KMS-11 (cell line): ENCODE results near the gene BRI3BP.
"Not testable (repeated sequence)": the region's sequence is repeated elsewhere in the genome, so short reads cannot be mapped to it uniquely, and the experiment has no call there.

Source experiments
- H2AFZ ChIP-seq: fragments of 200-600 bp; sonication (generic); 2 replicates; pipeline ENCODE4 v1.6.1; 2016; ENCODE audit warnings: antibody characterized with exemption, mixed run types, low read depth
- H3K27ac ChIP-seq: fragments of 200-600 bp; sonication (generic); 2 replicates; pipeline ENCODE4 v1.6.1; 2016; ENCODE audit warnings: mild to moderate bottlenecking, mixed run types
- H3K27me3 ChIP-seq: fragments of 200-600 bp; sonication (generic); 2 replicates; pipeline ENCODE4 v1.6.1; 2017; ENCODE audit warnings: mild to moderate bottlenecking, low read depth, mixed run types, moderate library complexity; ENCODE audit not compliant: insufficient read depth
- H3K36me3 ChIP-seq: fragments of 200-600 bp; sonication (generic); 2 replicates; pipeline ENCODE4 v1.6.1; 2017; ENCODE audit warnings: mild to moderate bottlenecking, mixed run types; ENCODE audit not compliant: insufficient read depth
- H3K4me1 ChIP-seq: fragments of 200-600 bp; sonication (generic); 2 replicates; pipeline ENCODE4 v1.6.1; 2016; ENCODE audit warnings: mild to moderate bottlenecking, low read depth, mixed run types; ENCODE audit not compliant: poor library complexity, severe bottlenecking
- H3K4me2 ChIP-seq: fragments of 200-600 bp; sonication (generic); 2 replicates; pipeline ENCODE4 v1.7.0; 2016; ENCODE audit warnings: mild to moderate bottlenecking, mixed run types
- H3K4me3 ChIP-seq: fragments of 200-600 bp; sonication (generic); IDR thresholded peaks from 2 replicates; pipeline ENCODE4 v1.6.1; 2017; ENCODE audit warnings: low read depth, low read length, mixed read lengths; ENCODE audit not compliant: insufficient read depth
- H3K79me2 ChIP-seq: fragments of 200-600 bp; sonication (generic); 2 replicates; pipeline ENCODE4 v1.6.1; 2016; ENCODE audit warnings: low read depth, mixed run types; ENCODE audit not compliant: insufficient read depth
- H3K9ac ChIP-seq: fragments of 200-600 bp; sonication (generic); 2 replicates; pipeline ENCODE4 v1.6.1; 2016; ENCODE audit warnings: mild to moderate bottlenecking, mixed run types
- H4K20me1 ChIP-seq: fragments of 200-600 bp; sonication (generic); 2 replicates; pipeline ENCODE4 v1.6.1; 2016; ENCODE audit warnings: mild to moderate bottlenecking, mixed run types; ENCODE audit not compliant: insufficient read depth
- TF ChIP-seq, protein P1 (sequence below): fragments of 200-600 bp; sonication (generic); conservative IDR thresholded peaks from 2 replicates; pipeline ENCODE4 v1.6.1; 2017; ENCODE audit warnings: low read depth, mild to moderate bottlenecking, antibody characterized with exemption, low read length, moderate library complexity, mixed read lengths

The BRI3BP gene

DNA sequence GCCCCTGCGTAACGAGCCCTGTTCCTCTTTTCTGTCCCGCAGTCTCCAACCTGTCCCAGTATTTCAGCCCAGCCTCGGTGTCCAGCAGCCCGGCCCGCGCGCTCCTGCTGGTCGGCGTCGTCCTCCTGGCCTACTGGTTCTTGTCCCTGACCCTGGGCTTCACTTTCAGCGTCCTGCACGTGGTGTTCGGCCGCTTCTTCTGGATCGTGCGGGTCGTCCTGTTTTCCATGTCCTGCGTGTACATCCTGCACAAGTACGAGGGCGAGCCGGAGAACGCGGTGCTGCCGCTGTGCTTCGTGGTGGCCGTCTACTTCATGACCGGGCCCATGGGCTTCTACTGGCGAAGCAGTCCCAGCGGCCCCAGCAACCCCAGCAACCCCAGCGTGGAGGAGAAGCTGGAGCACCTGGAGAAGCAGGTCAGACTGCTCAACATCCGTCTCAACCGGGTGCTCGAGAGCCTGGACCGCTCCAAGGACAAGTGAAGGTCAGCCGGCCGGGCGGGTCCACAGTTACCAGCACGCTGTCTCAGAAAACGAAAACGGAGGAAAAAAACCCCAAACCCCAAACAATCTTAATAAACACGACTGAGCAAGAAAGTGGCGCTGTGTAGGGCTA lies 31.6 kb downstream of the BRI3BP start:
- H4K20me1 ChIP-seq = no peaks in the 10 kb centered on the region
- TF ChIP-seq, protein P1, sequence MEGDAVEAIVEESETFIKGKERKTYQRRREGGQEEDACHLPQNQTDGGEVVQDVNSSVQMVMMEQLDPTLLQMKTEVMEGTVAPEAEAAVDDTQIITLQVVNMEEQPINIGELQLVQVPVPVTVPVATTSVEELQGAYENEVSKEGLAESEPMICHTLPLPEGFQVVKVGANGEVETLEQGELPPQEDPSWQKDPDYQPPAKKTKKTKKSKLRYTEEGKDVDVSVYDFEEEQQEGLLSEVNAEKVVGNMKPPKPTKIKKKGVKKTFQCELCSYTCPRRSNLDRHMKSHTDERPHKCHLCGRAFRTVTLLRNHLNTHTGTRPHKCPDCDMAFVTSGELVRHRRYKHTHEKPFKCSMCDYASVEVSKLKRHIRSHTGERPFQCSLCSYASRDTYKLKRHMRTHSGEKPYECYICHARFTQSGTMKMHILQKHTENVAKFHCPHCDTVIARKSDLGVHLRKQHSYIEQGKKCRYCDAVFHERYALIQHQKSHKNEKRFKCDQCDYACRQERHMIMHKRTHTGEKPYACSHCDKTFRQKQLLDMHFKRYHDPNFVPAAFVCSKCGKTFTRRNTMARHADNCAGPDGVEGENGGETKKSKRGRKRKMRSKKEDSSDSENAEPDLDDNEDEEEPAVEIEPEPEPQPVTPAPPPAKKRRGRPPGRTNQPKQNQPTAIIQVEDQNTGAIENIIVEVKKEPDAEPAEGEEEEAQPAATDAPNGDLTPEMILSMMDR = no peak
- H3K4me2 ChIP-seq = no peak overlapping the region
- H3K36me3 ChIP-seq = no peaks in the 10 kb centered on the region
- H3K27ac ChIP-seq = no peak overlapping the region
- H2AFZ ChIP-seq = no peak overlapping the region
- H3K4me1 ChIP-seq = peaks cover 7% of the 10 kb centered on the region
- no peaks in the 10 kb centered on the region for H3K27me3 ChIP-seq
- no peak overlapping the region for H3K9ac ChIP-seq
- H3K79me2 ChIP-seq = no peaks in the 10 kb centered on the region
- H3K4me3 ChIP-seq = no peak overlapping the region

DNA sequence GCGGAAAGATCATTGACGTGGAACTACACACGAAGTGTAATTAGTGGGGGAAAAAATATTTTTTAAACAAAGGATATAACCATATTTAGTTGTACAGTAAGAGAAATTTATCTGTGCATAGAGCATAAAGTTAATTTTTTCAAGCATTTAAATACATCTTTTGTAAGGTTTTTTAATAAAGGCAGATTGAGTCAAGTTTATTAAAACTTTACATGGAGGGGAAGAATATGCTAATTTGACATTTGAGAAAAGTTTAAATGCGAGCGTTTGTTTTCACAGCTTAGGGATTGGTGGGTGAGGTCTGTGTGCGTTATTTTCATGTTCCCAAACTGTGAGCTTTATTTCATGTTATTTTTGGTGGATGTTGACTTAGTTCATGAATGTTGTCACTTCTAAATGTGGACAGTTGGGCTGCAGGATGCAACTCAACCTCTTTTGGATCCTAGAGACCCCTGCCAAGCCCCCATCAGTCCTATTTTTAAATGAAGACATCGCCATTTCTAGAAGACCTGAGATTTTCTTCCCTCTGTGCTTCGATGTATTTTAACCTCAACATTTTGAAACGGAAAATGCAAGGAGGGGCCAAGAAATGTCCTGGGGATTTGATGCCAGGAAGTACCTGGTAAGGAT lies 32.3 kb downstream of the BRI3BP start:
- H3K4me3 ChIP-seq = no peak overlapping the region
- peaks cover 7% of the 10 kb centered on the region for H3K4me1 ChIP-seq
- H3K36me3 ChIP-seq = no peaks in the 10 kb centered on the region
- H4K20me1 ChIP-seq = no peaks in the 10 kb centered on the region
- H3K4me2 ChIP-seq = no peak overlapping the region
- no peaks in the 10 kb centered on the region for H3K27me3 ChIP-seq
- H3K79me2 ChIP-seq = no peaks in the 10 kb centered on the region
- no peak overlapping the region for H2AFZ ChIP-seq
- H3K9ac ChIP-seq = no peak overlapping the region
- no peak overlapping the region for H3K27ac ChIP-seq
- TF ChIP-seq, protein P1 = no peak

DNA sequence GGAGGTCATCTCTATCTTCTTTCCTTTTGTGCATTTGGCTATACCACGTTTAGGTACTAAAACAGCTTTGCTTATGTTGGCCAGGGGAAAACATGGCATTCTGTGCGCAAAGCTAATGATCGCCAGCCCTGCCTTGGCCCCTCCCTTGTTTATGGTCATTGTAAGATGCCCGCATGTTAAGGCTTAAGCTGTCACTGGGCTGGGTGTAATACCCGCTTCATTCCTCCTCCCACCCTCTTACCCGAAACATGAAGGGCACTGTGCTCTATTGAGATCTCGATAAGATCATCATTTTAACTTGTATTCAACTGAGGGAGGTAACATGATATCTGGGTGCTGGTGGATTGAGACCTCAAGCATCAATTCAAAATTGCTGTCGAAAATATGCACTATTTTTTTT lies 34.7 kb downstream of the BRI3BP start:
- no peak overlapping the region for H3K27ac ChIP-seq
- no peak overlapping the region for H3K4me2 ChIP-seq
- no peaks in the 10 kb centered on the region for H3K27me3 ChIP-seq
- peaks cover 7% of the 10 kb centered on the region for H3K4me1 ChIP-seq
- H2AFZ ChIP-seq = no peak overlapping the region
- no peaks in the 10 kb centered on the region for H3K36me3 ChIP-seq
- H3K9ac ChIP-seq = no peak overlapping the region
- TF ChIP-seq, protein P1 = no peak
- H3K79me2 ChIP-seq = no peaks in the 10 kb centered on the region
- no peaks in the 10 kb centered on the region for H4K20me1 ChIP-seq
- H3K4me3 ChIP-seq = no peak overlapping the region

- Histone ChIP-seq H3K36me3 (no peaks in the 10 kb centered on the region), H3K9ac (no peak overlapping the region), H3K79me2 (no peaks in the 10 kb centered on the region), H4K20me1 (no peaks in the 10 kb centered on the region), H3K27me3 (no peaks in the 10 kb centered on the region), H3K27ac (no peak overlapping the region), H3K4me2 (no peak overlapping the region), H3K4me3 (no peak overlapping the region), H2AFZ (no peak overlapping the region), H3K4me1 (peaks cover 7% of the 10 kb centered on the region)
- TF ChIP-seq, protein P1 = no peak
Observed at GRCh38 chr12:125029761-125030358, 36.4 kb downstream of the BRI3BP start.

DNA sequence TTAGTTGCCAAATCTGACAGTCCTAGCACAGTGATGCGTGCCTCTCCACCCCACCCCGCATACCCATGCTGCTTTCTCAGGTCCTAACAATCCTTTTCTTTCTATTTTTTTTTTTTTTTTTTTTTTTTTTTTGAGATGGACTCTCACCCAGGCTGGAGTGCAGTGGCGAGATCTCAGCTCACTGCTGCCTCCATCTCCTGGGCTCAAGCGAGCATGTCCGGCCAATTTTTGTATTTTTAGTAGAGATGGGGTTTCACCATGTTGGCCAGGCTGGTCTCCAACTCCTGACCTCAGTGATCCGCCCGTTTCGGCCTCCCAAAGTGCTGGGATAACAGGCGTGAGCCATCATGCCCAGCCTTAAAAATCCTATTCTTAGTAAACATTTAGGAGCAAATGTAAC lies 38.0 kb downstream of the BRI3BP start:
- not testable (repeated sequence) for H4K20me1 ChIP-seq, H3K4me1 ChIP-seq, H3K4me3 ChIP-seq, H3K36me3 ChIP-seq, H3K9ac ChIP-seq, H3K79me2 ChIP-seq, H2AFZ ChIP-seq, H3K27me3 ChIP-seq, H3K27ac ChIP-seq, H3K4me2 ChIP-seq
